ENCODE measurements around the gene NPLOC4.

NPLOC4 gene

GRCh38 chr17:81636505-81637288 lies at the start of gene NPLOC4, which contains the start of gene TSPAN10:
TSS of gene NPLOC4 (minus strand) at chr17:81637112. CDS start at chr17:81636930, 182 bp downstream.
TSS of gene TSPAN10 (plus strand) at chr17:81637196. CDS start at chr17:81642413, 5,217 bp downstream.
- peak; percentile 88 for DNase-seq

GRCh38 chr17:81686614-81687013 lies 49.7 kb upstream of the NPLOC4 start:
- DNase-seq = no peak

GRCh38 chr17:81685108-81685507 lies 48.2 kb upstream of the NPLOC4 start:
- no peak for DNase-seq

GRCh38 chr17:81684442-81684911 lies 47.6 kb upstream of the NPLOC4 start:
- no peak for DNase-seq

- peak; percentile 97 for DNase-seq
These were observed 46.9 kb upstream of the NPLOC4 start, which contains the start of the genes ARL16 and HGS for GRCh38 chr17:81683584-81684441. TSS of gene ARL16 (minus strand) at chr17:81683797. CDS start at chr17:81683753, 44 bp downstream. TSS of gene HGS (plus strand) at chr17:81684011. CDS start at chr17:81684067, 56 bp downstream.

- DNase-seq = no peak
These were observed 46.3 kb upstream of the NPLOC4 start for GRCh38 chr17:81683208-81683583.

- no peak for DNase-seq
These were observed 45.8 kb upstream of the NPLOC4 start for GRCh38 chr17:81682565-81683207.

- DNase-seq = no peak
These were observed 44.8 kb upstream of the NPLOC4 start for GRCh38 chr17:81681672-81682071.

- no peak for DNase-seq
These were observed 43.2 kb upstream of the NPLOC4 start for GRCh38 chr17:81680150-81680549.

- no peak for DNase-seq
These were observed 40.0 kb upstream of the NPLOC4 start for GRCh38 chr17:81676906-81677305.

- peak; percentile 46 for DNase-seq
These were observed 38.8 kb upstream of the NPLOC4 start for GRCh38 chr17:81675515-81676221.

- DNase-seq = no peak
These were observed 36.8 kb upstream of the NPLOC4 start for GRCh38 chr17:81673561-81674258.

- DNase-seq = no peak
These were observed 36.0 kb upstream of the NPLOC4 start for GRCh38 chr17:81672954-81673353.

- DNase-seq = no peak
These were observed 35.6 kb upstream of the NPLOC4 start for GRCh38 chr17:81672504-81672903.

GRCh38 chr17:81667754-81668153 lies 30.8 kb upstream of the NPLOC4 start:
- no peak for DNase-seq

- peak; percentile 89 for DNase-seq
These were observed 29.7 kb upstream of the NPLOC4 start, which contains the start of the genes CCDC137 and OXLD1 for GRCh38 chr17:81666342-81667191. TSS of gene CCDC137 (plus strand) at chr17:81666737. CDS start at chr17:81666767, 30 bp downstream. TSS of gene OXLD1 (minus strand) at chr17:81666605. CDS start at chr17:81666577, 28 bp downstream.

GRCh38 chr17:81666092-81666341 lies 29.1 kb upstream of the NPLOC4 start:
- no peak for DNase-seq

- peak; percentile 47 for DNase-seq
These were observed 28.5 kb upstream of the NPLOC4 start for GRCh38 chr17:81665205-81666091.

GRCh38 chr17:81664051-81664470 lies 27.1 kb upstream of the NPLOC4 start:
- no peak for DNase-seq

GRCh38 chr17:81662002-81662401 lies 25.1 kb upstream of the NPLOC4 start:
- DNase-seq = no peak
